GM21717 (cell line): Measurements from ENCODE around the gene C1orf115.
"Not testable (repeated sequence)": the region's sequence is repeated elsewhere in the genome, so short reads cannot be mapped to it uniquely, and the experiment has no call there.

ENCODE experiments used
- ATAC-seq: cut with Tn5 transposase; IDR thresholded peaks from one replicate; pipeline ENCODE4 v1.9.1; 2021; ENCODE audit warnings: mild to moderate bottlenecking, moderate library complexity; ENCODE audit not compliant: unreplicated experiment

C1orf115 gene

GRCh38 chr1:220690140-220691052, at the start of gene C1orf115:
TSS of gene C1orf115 (plus strand) at chr1:220690363. CDS start at chr1:220690403, 40 bp downstream.
- peak; percentile 98 for ATAC-seq

- ATAC-seq, result no peak
Measured at GRCh38 chr1:220642285-220642684, 47.9 kb upstream of the C1orf115 start.

GRCh38 chr1:220652995-220653394, 37.2 kb upstream of the C1orf115 start:
- ATAC-seq, result no peak

- ATAC-seq, result peak; percentile 98
Measured at GRCh38 chr1:220655509-220655908, 34.7 kb upstream of the C1orf115 start.

GRCh38 chr1:220655961-220656740, 34.0 kb upstream of the C1orf115 start:
- peak; percentile 24 for ATAC-seq

GRCh38 chr1:220666349-220666748, 23.8 kb upstream of the C1orf115 start:
- ATAC-seq, result no peak

GRCh38 chr1:220669005-220669404, 21.2 kb upstream of the C1orf115 start:
- no peak for ATAC-seq

GRCh38 chr1:220670365-220670764, 19.8 kb upstream of the C1orf115 start:
- ATAC-seq, result no peak

- ATAC-seq, result no peak
Measured at GRCh38 chr1:220673921-220674320, 16.2 kb upstream of the C1orf115 start.

GRCh38 chr1:220677251-220677650, 12.9 kb upstream of the C1orf115 start:
- no peak for ATAC-seq

- ATAC-seq, result peak; percentile 91
Measured at GRCh38 chr1:220680085-220680687, 10.0 kb upstream of the C1orf115 start.

GRCh38 chr1:220681220-220681880, 8.8 kb upstream of the C1orf115 start:
- ATAC-seq, result no peak

- ATAC-seq, result no peak
Measured at GRCh38 chr1:220682901-220683576, 7.1 kb upstream of the C1orf115 start.

- not testable (repeated sequence) for ATAC-seq
Measured at GRCh38 chr1:220683716-220684115, 6.4 kb upstream of the C1orf115 start.

GRCh38 chr1:220684890-220685289, 5.3 kb upstream of the C1orf115 start:
- ATAC-seq, result no peak

- no peak for ATAC-seq
Measured at GRCh38 chr1:220685879-220686278, 4.3 kb upstream of the C1orf115 start.

GRCh38 chr1:220687809-220688208, 2.4 kb upstream of the C1orf115 start:
- ATAC-seq, result no peak

GRCh38 chr1:220689666-220690065, 497 bp upstream of the C1orf115 start:
- ATAC-seq, result no peak

GRCh38 chr1:220691053-220691684, 1.0 kb downstream of the C1orf115 start:
- no peak for ATAC-seq
